Measurements from ENCODE around the gene RNF151. TPM values are rescaled to one million over a fixed set of nuclear protein-coding genes. Genes with fewer than 3 reads are reported as not detected.
A peak's percentile ranks its signal among the peaks of the same experiment; 100 is the strongest.

The RNF151 gene
- total RNA-seq, 2 experiments from 2014 or later, result not detected

- H3K4me1 Mint-ChIP-seq, result peaks cover 34% of the 10 kb centered on the region
- H3K27me3 Mint-ChIP-seq, result peaks cover 11% of the 10 kb centered on the region
- H3K36me3 Mint-ChIP-seq, result peaks cover 8% of the 10 kb centered on the region
- CTCF ChIA-PET, result no interaction called here
- peak within 1 kb of the TSS; percentile 66 for H3K4me3 Mint-ChIP-seq
- no peaks in the 10 kb centered on the region for H3K9me3 Mint-ChIP-seq (ENCODE audit: low read depth)
- ATAC-seq (no peak), DNase-seq (no peak)
- peak within 1 kb of the TSS; percentile 78 for H3K27ac Mint-ChIP-seq
Observed at GRCh38 chr16:1989209-1990100, 22.8 kb downstream of the RNF151 start, which contains the start of gene SYNGR3. Gene SYNGR3, plus strand, starts transcription at chr16:1989970. Its CDS starts 133 bp downstream, at chr16:1990103.

GRCh38 chr16:1990101-1990350 is 23.4 kb downstream of the RNF151 start:
- ATAC-seq (no peak), DNase-seq (no peak)
- peaks cover 5% of the 10 kb centered on the region for H3K36me3 Mint-ChIP-seq
- peaks cover 29% of the 10 kb centered on the region for H3K4me1 Mint-ChIP-seq
- H3K9me3 Mint-ChIP-seq (ENCODE audit: low read depth), result no peaks in the 10 kb centered on the region
- H3K4me3 Mint-ChIP-seq, result no peak overlapping the region
- CTCF ChIA-PET, result interaction anchor here (1.0 to 2.2 kb wide), 2 partner anchors 14 to 25 kb away, joined by 5 to 10 read pairs; partner anchors contain the start of gene RPS2
- peaks cover 11% of the 10 kb centered on the region for H3K27me3 Mint-ChIP-seq
- H3K27ac Mint-ChIP-seq, result no peak overlapping the region

- Mint-ChIP-seq H3K4me1 (peaks cover 24% of the 10 kb centered on the region), H3K27ac (peak overlapping the region; percentile 78), H3K4me3 (peak overlapping the region; percentile 66), H3K36me3 (peaks cover 8% of the 10 kb centered on the region), H3K9me3 (ENCODE audit: low read depth) (no peaks in the 10 kb centered on the region), H3K27me3 (peaks cover 11% of the 10 kb centered on the region)
- ATAC-seq (peak; percentile 8), DNase-seq (peak; percentile 72)
- CTCF ChIA-PET, result interaction anchor here (1.0 to 2.2 kb wide), 3 partner anchors 13 to 26 kb away, joined by 3 to 10 read pairs (median 5); partner anchors contain the start of gene RPS2
Observed at GRCh38 chr16:1990351-1991134, 23.9 kb downstream of the RNF151 start.

- Mint-ChIP-seq H3K4me3 (peak overlapping the region; percentile 66), H3K27me3 (peaks cover 11% of the 10 kb centered on the region), H3K9me3 (ENCODE audit: low read depth) (no peaks in the 10 kb centered on the region), H3K4me1 (peaks cover 22% of the 10 kb centered on the region), H3K36me3 (peaks cover 8% of the 10 kb centered on the region), H3K27ac (peak overlapping the region; percentile 78)
- ATAC-seq (peak; percentile 37), DNase-seq (peak; percentile 80)
- CTCF ChIA-PET, result interaction anchor here (1.0 to 2.2 kb wide), 3 partner anchors 13 to 26 kb away, joined by 3 to 10 read pairs (median 5); partner anchors contain the start of gene RPS2
Observed at GRCh38 chr16:1991135-1991551, 24.5 kb downstream of the RNF151 start.

- Mint-ChIP-seq H3K27me3 (peaks cover 11% of the 10 kb centered on the region), H3K4me1 (peaks cover 24% of the 10 kb centered on the region), H3K27ac (peak overlapping the region; percentile 78), H3K9me3 (ENCODE audit: low read depth) (no peaks in the 10 kb centered on the region), H3K4me3 (peak overlapping the region; percentile 66), H3K36me3 (peaks cover 4% of the 10 kb centered on the region)
- ATAC-seq (no peak), DNase-seq (no peak)
- CTCF ChIA-PET, result interaction anchor here (1.5 to 2.2 kb wide), 2 partner anchors 12 to 16 kb away, joined by 3 to 10 read pairs; no protein-coding TSS in a partner anchor
Observed at GRCh38 chr16:1991588-1991947, 24.9 kb downstream of the RNF151 start.

GRCh38 chr16:1991948-1992703 is 25.5 kb downstream of the RNF151 start:
- CTCF ChIA-PET, result interaction anchor here (1.5 to 4.3 kb wide), 4 partner anchors 9 to 15 kb away, joined by 3 to 42 read pairs (median 6); no protein-coding TSS in a partner anchor
- Mint-ChIP-seq H3K27ac (peak overlapping the region; percentile 49), H3K27me3 (peaks cover 11% of the 10 kb centered on the region), H3K36me3 (peaks cover 6% of the 10 kb centered on the region), H3K4me1 (peaks cover 27% of the 10 kb centered on the region), H3K9me3 (ENCODE audit: low read depth) (no peaks in the 10 kb centered on the region), H3K4me3 (peak overlapping the region; percentile 66)
- peak; percentile 76 for ATAC-seq
- peak; percentile 99 for DNase-seq

GRCh38 chr16:1992704-1993317 is 26.2 kb downstream of the RNF151 start:
- no peak for DNase-seq
- peaks cover 9% of the 10 kb centered on the region for H3K36me3 Mint-ChIP-seq
- H3K4me1 Mint-ChIP-seq, result peaks cover 27% of the 10 kb centered on the region
- ATAC-seq, result no peak
- CTCF ChIA-PET, result interaction anchor here (0.8 to 4.3 kb wide), 4 partner anchors 9 to 161 kb away, joined by 3 to 42 read pairs (median 4); no protein-coding TSS in a partner anchor
- H3K27ac Mint-ChIP-seq, result no peak overlapping the region
- no peak overlapping the region for H3K4me3 Mint-ChIP-seq
- no peaks in the 10 kb centered on the region for H3K9me3 Mint-ChIP-seq (ENCODE audit: low read depth)
- peaks cover 11% of the 10 kb centered on the region for H3K27me3 Mint-ChIP-seq

GRCh38 chr16:1993731-1994131 is 27.1 kb downstream of the RNF151 start:
- Mint-ChIP-seq H3K4me3 (no peak overlapping the region), H3K9me3 (ENCODE audit: low read depth) (no peaks in the 10 kb centered on the region), H3K36me3 (peaks cover 13% of the 10 kb centered on the region), H3K27me3 (peaks cover 8% of the 10 kb centered on the region), H3K27ac (peak overlapping the region; percentile 52), H3K4me1 (peaks cover 27% of the 10 kb centered on the region)
- no peak for ATAC-seq
- DNase-seq, result no peak
- CTCF ChIA-PET, result interaction anchor here (0.8 to 4.3 kb wide), 4 partner anchors 10 to 160 kb away, joined by 3 to 42 read pairs (median 4); no protein-coding TSS in a partner anchor

GRCh38 chr16:1997494-1998359 is 31.1 kb downstream of the RNF151 start:
- H3K36me3 Mint-ChIP-seq, result peaks cover 20% of the 10 kb centered on the region
- no peaks in the 10 kb centered on the region for H3K9me3 Mint-ChIP-seq (ENCODE audit: low read depth)
- ATAC-seq (no peak), DNase-seq (no peak)
- no peak overlapping the region for H3K27ac Mint-ChIP-seq
- no peaks in the 10 kb centered on the region for H3K27me3 Mint-ChIP-seq
- H3K4me1 Mint-ChIP-seq, result peaks cover 15% of the 10 kb centered on the region
- CTCF ChIA-PET, result interaction anchor here (1.2 to 4.2 kb wide), 3 partner anchors 11 to 157 kb away, joined by 4 to 17 read pairs (median 5); partner anchors contain the start of gene TRAF7
- no peak overlapping the region for H3K4me3 Mint-ChIP-seq

GRCh38 chr16:1998360-1998835 is 31.7 kb downstream of the RNF151 start:
- Mint-ChIP-seq H3K36me3 (peaks cover 20% of the 10 kb centered on the region), H3K4me1 (peaks cover 13% of the 10 kb centered on the region), H3K9me3 (ENCODE audit: low read depth) (no peaks in the 10 kb centered on the region), H3K27me3 (no peaks in the 10 kb centered on the region), H3K4me3 (no peak overlapping the region), H3K27ac (no peak overlapping the region)
- no peak for DNase-seq
- CTCF ChIA-PET, result interaction anchor here (4.2 kb wide), 1 partner anchor 10 kb away, joined by 17 read pairs; no protein-coding TSS in a partner anchor
- no peak for ATAC-seq
